Dermis microvascular lymphatic vessel endothelial cell (primary cell): ENCODE measurements around the gene SCAMP4. TPM values are rescaled to one million over a fixed set of nuclear protein-coding genes. Genes with fewer than 3 reads are reported as not detected.
A peak's percentile ranks its signal among the peaks of the same experiment; 100 is the strongest.

ENCODE experiments used
- DNase-seq, 2 donors: peaks; one replicate each; pipeline versions ENCODE4 v3.0.0 to v3.0.0-alpha.2; 2010; ENCODE audit warnings: low read depth in 2 of 2
- total RNA-seq: library from RNA; depleted of rRNA; stranded (reverse); fragments of >200 nt; gene quantifications from 2 replicates; pipeline ENCODE4 v1.2.1, GENCODE V29; 2014

Gene SCAMP4, protein sequence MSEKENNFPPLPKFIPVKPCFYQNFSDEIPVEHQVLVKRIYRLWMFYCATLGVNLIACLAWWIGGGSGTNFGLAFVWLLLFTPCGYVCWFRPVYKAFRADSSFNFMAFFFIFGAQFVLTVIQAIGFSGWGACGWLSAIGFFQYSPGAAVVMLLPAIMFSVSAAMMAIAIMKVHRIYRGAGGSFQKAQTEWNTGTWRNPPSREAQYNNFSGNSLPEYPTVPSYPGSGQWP
- total RNA-seq, result 18.2 and 37.9 TPM in 2 replicates

DNA sequence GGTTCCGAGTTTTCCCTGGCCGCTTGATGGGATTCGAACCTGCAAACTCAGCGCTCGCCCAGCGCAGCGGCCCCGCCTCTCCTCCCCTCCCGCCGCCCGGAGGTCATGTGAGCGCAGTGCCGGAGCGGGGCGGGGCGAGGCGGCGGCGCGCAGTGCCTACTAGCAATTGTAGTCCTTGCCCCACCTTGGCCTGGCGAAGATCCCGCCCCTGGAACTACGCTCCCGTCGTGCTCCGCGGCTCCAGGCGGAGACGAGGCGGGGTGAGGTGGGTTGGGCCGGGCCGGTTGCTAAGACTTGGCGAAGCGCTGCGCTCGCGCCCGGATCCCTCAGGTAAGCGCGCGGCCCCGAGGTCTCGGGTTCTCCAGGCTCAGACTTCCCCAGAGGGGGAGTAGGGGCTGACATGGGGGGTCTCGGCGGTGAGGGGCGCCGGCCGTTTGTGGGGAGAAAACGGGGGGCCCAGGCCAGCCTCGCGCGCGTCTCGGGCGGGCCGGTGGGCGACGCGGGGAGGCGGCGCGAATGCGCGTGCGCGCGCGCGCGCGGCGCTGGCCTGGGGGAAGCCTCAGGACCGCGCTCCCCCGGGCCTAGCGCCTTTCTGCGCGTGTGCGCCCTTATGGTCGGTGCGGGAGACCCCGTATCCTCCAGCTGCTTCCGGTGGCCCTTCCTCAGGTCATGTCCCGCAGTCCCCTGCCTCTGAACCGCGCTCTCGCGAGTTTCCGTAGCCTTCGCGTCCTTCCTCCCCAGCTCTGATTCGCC is at the start of gene SCAMP4, which contains the start of gene ADAT3:
Gene SCAMP4, plus strand, starts transcription at position 290 of the 753 bp plus-strand sequence. CDS start 9,621 bp downstream, outside the sequence.
Gene ADAT3, plus strand, starts transcription at position 290 of the 753 bp plus-strand sequence. CDS start 6,649 bp downstream, outside the sequence.
- peak; percentile 96 to 99 for DNase-seq

DNA sequence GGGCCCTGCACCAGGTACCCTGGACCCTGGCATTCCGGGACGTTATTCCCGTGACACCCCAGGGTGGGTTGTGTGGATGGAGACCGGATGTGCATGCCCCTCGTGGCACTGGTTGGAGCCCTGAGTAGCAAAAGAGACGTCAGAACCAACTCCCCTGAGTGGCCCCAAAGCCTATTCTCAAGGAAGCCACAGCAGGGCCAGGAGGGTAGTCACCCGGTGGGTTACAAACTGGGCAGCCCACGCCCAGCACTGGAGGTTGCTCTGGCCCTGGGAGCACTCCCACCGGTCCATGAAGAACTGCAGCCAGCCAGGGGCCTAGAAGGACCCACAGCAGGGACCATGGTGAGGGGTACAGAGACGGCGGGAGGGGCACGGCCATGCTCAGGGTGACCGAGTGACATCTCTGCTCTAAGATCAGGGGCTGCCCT is 49.4 kb upstream of the SCAMP4 start:
- DNase-seq, result no peak

- DNase-seq, result no peak
These were observed 48.9 kb upstream of the SCAMP4 start for GRCh38 chr19:1856345-1856697.

- DNase-seq, result peak in 1 of 2 donors; percentile 78
These were observed 48.2 kb upstream of the SCAMP4 start for GRCh38 chr19:1856698-1857603.

- no peak for DNase-seq
These were observed 47.4 kb upstream of the SCAMP4 start for GRCh38 chr19:1857648-1858326.

DNA sequence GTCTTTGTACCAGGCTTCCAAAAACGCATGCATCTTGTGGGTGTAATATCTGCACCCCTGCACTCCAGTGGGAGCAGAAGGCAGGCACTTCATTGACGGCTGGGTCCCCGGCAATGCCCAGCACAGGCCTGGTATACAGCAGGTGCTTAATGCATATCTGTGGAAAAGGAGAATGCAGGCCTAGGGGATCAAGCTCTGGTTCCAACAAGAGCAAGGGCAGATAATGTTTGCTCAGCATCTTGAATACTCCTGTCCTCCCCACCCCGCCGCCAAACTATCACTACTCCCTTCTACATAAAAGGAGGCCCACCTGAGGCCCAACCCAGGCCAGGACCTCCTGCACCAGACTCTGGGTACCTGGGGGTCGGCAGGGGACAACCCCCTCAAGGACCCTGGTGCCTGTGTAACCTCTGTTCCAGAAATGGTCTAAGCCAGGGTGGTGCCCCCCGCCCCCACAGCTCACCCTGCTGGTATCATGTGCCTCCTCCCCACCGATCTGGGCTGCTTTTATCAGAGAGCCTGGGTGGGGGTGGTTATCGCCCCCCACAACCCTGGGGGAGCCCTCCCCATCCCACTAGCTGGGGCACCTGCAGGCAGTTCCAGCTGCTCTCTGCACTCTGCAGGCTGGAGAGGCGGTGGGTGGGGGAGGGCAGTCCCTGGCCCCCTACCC is 46.7 kb upstream of the SCAMP4 start:
- no peak for DNase-seq

DNA sequence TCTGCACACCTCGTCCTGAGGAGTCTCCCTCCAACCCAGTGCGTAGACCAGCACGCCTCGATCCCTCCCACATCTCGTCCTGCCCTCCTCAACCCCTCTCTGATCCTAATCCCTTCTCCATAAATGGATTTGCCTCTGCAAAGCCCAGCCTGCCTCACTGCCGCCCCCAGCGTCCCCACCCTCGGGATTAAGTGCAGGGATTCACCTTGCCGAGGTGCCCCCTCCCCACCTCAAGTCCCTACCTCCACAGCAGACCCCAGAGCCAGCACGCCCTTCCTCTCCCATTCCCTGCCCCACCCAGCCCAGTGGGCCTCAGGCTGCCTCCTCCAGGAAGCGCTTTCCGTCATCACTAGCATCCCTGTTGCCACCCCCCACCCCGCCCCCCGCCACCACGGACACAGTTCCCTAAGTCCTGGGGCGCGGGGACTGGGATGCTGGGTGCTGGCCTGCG is 45.8 kb upstream of the SCAMP4 start:
- DNase-seq, result no peak

GRCh38 chr19:1860042-1860775 is 45.0 kb upstream of the SCAMP4 start:
- DNase-seq, result peak in 1 of 2 donors; percentile 51

DNA sequence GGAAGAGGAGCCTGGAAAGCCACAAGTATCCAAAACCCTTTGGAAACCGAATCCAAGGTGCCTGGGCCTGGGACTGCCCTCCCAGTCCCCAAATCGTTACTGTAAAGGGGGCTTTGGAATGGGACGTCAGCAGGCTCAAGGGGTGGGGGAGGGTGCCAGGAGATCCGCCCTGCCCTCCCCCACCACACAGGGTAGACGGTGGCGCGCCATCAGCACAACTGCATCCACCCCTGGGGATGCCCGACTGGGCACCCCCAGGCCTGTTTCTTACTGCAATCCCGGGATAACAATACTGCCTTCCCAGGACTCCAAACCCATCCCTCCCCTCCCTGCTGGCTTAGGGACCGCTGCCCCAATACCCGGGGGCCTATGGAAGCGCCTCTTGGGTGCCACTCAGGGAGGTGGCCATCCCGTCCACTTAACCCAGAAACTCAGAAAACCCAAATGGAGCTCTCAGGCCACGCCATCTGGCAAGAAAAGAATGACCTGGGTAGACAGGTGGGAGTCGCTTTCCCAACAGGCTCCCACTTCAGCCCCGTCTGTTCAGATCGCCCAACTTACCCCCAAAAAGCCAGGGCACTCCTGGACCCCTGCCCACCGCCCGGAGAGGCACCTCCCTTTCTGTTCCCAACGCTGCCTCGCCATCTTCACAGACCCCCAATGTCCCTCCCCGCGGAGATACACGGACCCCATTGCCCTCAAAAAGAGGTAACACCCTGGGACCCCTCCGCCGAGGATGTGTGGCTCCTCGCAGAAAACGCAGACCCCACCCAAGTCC is 44.2 kb upstream of the SCAMP4 start:
- DNase-seq, result no peak

GRCh38 chr19:1861599-1862031 is 43.6 kb upstream of the SCAMP4 start:
- no peak for DNase-seq

DNA sequence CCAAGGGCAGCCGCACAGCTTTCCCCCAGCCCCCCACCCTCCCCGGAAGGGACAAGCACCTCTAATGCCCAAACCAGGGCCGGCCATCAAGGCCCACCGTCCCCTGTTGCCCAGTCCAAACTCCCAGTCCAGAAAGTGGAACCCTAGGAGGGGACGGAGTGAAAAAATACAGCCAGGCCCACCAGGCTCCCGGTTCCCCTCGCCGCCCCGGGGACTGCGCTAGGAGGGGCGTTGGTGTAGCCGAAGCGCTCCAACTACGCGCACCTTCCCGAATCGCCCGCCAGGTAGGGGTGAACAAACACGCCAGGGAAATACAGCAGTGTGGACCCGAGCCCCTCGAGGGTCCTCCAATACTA is 43.2 kb upstream of the SCAMP4 start:
- no peak for DNase-seq

GRCh38 chr19:1862424-1863327 is 42.5 kb upstream of the SCAMP4 start:
- peak in 1 of 2 donors; percentile 38 for DNase-seq

- no peak for DNase-seq
These were observed 41.9 kb upstream of the SCAMP4 start, which contains the start of gene KLF16 for GRCh38 chr19:1863328-1863637. Gene KLF16 (minus strand): TSS chr19:1863579. CDS start chr19:1863497, 82 bp downstream.

- DNase-seq, result peak; percentile 68 to 93
These were observed 41.3 kb upstream of the SCAMP4 start for GRCh38 chr19:1863638-1864479.

GRCh38 chr19:1864480-1865171 is 40.6 kb upstream of the SCAMP4 start:
- peak in 1 of 2 donors; percentile 70 for DNase-seq

GRCh38 chr19:1865172-1866010 is 39.8 kb upstream of the SCAMP4 start:
- no peak for DNase-seq
